Measurements from ENCODE around the gene ERBB2.

- TF ChIP-seq CBX5 (IDR thresholded peaks at IDR 0.05; ENCODE audit: low read depth, low read length) (no peak), CTCF (IDR thresholded peaks at IDR 0.05; ENCODE audit: control extremely low read depth in 1 of 3, insufficient read depth in 1 of 3, low read depth in 1 of 3, low read length in 3 of 3) (no peak), KDM4A (IDR thresholded peaks at IDR 0.05; ENCODE audit: low read depth, low read length, severe bottlenecking) (no peak), JUN (IDR thresholded peaks at IDR 0.05; ENCODE audit: low read depth, low read length) (no peak), NANOG (IDR thresholded peaks at IDR 0.05; ENCODE audit: insufficient read depth, low read depth, low read length, poor library complexity, severe bottlenecking) (no peak), KDM1A (IDR thresholded peaks at IDR 0.05; ENCODE audit: borderline replicate concordance, low read length) (no peak), POLR2A (IDR thresholded peaks at IDR 0.05; ENCODE audit: control extremely low read depth in 1 of 2, low read depth in 2 of 2, low read length in 2 of 2) (no peak), TBP (IDR thresholded peaks at IDR 0.05; ENCODE audit: low read depth, low read length) (no peak), MAFK (IDR thresholded peaks at IDR 0.05; ENCODE audit: low read depth, low read length) (no peak), SIN3A (conservative IDR thresholded peaks at IDR 0.05 in 1 of 2, IDR thresholded peaks at IDR 0.05 in 1 of 2; ENCODE audit: low read depth in 1 of 2, low read length in 2 of 2) (no peak), EP300 (IDR thresholded peaks at IDR 0.05; ENCODE audit: borderline replicate concordance in 1 of 2, low read depth in 2 of 2, low read length in 2 of 2) (no peak), EZH2 (IDR thresholded peaks at IDR 0.05; ENCODE audit: low read depth, low read length, severe bottlenecking) (no peak), TCF12 (IDR thresholded peaks at IDR 0.05; ENCODE audit: low read depth, low read length) (no peak), RAD21 (IDR thresholded peaks at IDR 0.05 in 1 of 2, conservative IDR thresholded peaks at IDR 0.05 in 1 of 2; ENCODE audit: low read depth in 2 of 2, low read length in 2 of 2) (no peak)
Measured at GRCh38 chr17:39777534-39778365, 77.9 kb downstream of the ERBB2 start.
